Activated naive CD8-positive, alpha-beta T cell (primary cell): ENCODE measurements around the gene DMXL1.
A peak's percentile ranks its signal among the peaks of the same experiment; 100 is the strongest.
"Not testable (repeated sequence)": the region's sequence is repeated elsewhere in the genome, so short reads cannot be mapped to it uniquely, and the experiment has no call there.

Experiments used
- H3K27ac Mint-ChIP-seq: one replicate; pipeline ENCODE4 v1.8.0; 2021; ENCODE audit warnings: mixed read lengths
- H3K27me3 Mint-ChIP-seq: one replicate; pipeline ENCODE4 v1.8.0; 2021; ENCODE audit warnings: mixed read lengths
- H3K36me3 Mint-ChIP-seq: one replicate; pipeline ENCODE4 v1.8.0; 2021; ENCODE audit warnings: mixed read lengths
- H3K4me1 Mint-ChIP-seq: one replicate; pipeline ENCODE4 v1.8.0; 2021; ENCODE audit warnings: low read depth, mixed read lengths
- H3K4me3 Mint-ChIP-seq: one replicate; pipeline ENCODE4 v1.8.0; 2021; ENCODE audit warnings: mild to moderate bottlenecking, mixed read lengths
- H3K9me3 Mint-ChIP-seq: one replicate; pipeline ENCODE4 v1.8.0; 2021; ENCODE audit warnings: low read depth, mixed read lengths

DMXL1 gene

DNA sequence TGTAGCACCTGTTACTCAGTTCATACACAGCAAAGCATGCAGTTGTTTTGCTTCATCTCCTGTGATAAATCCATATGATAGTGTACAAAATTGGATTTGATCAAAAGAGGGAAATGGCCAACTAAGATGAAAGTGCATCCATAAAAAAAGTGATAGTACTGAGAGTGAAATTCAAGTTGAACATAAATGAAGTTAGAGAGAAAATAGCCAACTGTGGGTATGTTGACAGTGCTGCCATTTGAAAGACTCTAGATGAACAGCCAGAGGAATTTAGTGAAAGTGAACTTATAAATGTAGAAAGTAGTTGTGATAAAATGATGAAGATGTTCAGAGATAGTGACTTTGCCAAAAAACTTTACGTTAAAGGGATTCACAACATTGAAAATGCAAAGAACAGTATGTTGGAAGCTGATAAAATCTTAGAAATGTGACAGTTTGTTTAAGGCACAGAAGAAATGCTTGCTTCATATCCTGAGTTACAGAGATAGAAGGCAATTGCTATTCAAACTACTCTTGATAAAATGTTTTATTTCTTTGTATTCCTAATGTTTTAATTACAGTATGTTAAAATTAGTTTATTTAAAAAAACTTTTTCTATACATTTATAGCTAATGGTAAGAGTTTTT is 119.7 kb downstream of the DMXL1 start:
- Mint-ChIP-seq H3K27ac (no peak overlapping the region), H3K4me3 (no peak overlapping the region), H3K36me3 (peaks cover 16% of the 10 kb centered on the region), H3K27me3 (no peaks in the 10 kb centered on the region), H3K9me3 (no peaks in the 10 kb centered on the region), H3K4me1 (peaks cover 20% of the 10 kb centered on the region)

DNA sequence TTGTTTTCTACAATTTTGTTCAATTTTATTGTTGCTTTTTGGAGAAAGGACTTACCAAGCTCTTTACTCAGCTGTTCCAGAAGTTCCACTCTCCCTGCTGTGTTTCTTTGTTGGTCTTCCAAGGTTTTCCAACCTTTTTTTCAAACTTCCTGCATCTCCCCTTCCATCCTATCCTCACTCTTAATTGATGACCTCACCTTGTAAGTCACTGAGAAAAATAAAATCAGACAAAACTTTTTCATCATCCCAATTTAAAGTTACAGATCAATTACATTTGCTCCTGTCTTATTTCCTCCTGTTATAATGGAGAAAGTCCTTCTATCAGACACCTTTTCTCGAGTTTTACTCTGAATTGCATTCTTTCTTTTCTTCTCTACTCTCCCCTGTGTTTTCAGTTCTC is 121.1 kb downstream of the DMXL1 start:
- Mint-ChIP-seq H3K36me3 (peaks cover 20% of the 10 kb centered on the region), H3K27ac (no peak overlapping the region), H3K4me3 (no peak overlapping the region), H3K27me3 (no peaks in the 10 kb centered on the region), H3K9me3 (no peaks in the 10 kb centered on the region), H3K4me1 (peaks cover 17% of the 10 kb centered on the region)

DNA sequence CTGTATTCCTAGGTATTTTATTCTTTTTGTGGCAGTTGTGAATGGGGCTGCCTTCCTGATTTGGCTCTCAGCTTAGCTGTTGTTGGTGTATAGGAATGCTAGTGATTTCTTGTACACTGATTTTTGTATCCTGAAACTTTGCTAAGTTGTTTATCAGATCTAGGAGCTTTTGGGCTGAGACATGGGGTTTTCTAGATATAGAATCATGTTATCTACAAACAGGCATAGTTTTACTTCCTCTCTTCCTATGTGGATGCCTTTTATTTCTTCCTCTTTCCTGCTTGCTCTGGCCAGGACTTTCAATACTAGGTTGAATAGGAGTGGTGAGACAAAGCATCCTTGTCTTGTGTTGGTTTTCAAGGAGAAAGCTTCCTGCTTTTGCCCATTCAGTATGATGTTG is 129.9 kb downstream of the DMXL1 start:
- peaks cover 14% of the 10 kb centered on the region for H3K9me3 Mint-ChIP-seq
- H3K4me1 Mint-ChIP-seq, result peaks cover 11% of the 10 kb centered on the region
- no peak overlapping the region for H3K4me3 Mint-ChIP-seq
- H3K36me3 Mint-ChIP-seq, result peaks cover 43% of the 10 kb centered on the region
- no peaks in the 10 kb centered on the region for H3K27me3 Mint-ChIP-seq
- no peak overlapping the region for H3K27ac Mint-ChIP-seq

DNA sequence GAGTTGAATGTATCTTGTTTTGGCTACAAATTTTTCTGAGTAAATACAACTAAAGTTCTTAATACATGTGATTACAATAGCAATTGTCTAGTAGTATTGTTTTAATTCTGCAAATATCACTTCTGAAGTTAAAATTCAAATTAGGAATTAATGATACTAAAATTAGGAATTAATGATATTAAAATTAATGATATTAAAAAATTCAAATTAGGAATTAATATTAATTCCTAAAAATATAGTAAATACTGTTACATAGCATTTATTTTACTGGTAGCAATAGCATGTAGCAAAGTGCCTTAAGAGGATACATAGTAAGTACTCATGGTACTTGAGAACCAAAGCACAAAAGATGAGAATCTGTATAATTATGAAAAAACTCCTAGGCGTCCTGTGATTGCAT is 136.2 kb downstream of the DMXL1 start:
- no peak overlapping the region for H3K4me3 Mint-ChIP-seq
- no peaks in the 10 kb centered on the region for H3K4me1 Mint-ChIP-seq
- peaks cover 1% of the 10 kb centered on the region for H3K9me3 Mint-ChIP-seq
- H3K36me3 Mint-ChIP-seq, result peaks cover 28% of the 10 kb centered on the region
- H3K27me3 Mint-ChIP-seq, result no peaks in the 10 kb centered on the region
- H3K27ac Mint-ChIP-seq, result no peak overlapping the region

DNA sequence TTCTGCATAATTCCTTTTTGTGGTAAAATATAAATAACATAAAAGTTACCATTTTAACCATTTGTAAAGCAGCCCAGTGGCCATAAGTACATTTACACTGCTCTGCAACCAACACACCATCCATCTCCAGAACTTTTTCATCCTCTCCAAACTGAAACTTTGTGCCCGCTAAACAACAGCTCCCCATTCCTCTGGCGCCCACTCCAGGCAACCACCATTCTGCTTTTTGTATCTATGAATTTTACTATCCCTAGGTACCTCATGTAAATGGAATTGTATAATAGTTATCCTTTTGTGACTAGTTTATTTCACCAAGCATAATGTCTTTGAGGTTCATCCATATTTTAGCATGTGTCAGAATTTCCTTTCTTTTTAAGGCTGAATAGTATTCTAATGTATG is 141.1 kb downstream of the DMXL1 start:
- no peak overlapping the region for H3K27ac Mint-ChIP-seq
- H3K36me3 Mint-ChIP-seq, result peaks cover 37% of the 10 kb centered on the region
- H3K4me3 Mint-ChIP-seq, result no peak overlapping the region
- peaks cover 5% of the 10 kb centered on the region for H3K4me1 Mint-ChIP-seq
- H3K27me3 Mint-ChIP-seq, result no peaks in the 10 kb centered on the region
- H3K9me3 Mint-ChIP-seq, result no peaks in the 10 kb centered on the region

DNA sequence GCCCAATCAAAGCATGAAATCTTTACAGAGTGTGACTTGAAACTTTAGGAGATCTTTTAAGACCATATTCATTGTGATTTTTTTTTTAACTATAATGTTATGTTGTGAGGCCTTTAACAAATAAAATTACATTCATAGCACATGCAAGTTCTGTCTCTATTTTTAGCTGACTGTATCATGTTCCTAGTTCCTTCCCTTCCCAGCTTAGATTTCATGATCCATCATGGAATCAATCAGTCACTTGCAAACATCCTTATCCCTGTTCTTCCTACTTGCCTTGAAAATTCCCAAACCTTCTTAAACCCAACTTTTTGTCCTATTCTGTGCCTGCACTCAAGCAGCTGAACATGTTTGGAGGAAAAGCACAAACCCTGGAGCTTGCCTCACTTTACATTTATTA is 141.8 kb downstream of the DMXL1 start:
- H3K27ac Mint-ChIP-seq, result no peak overlapping the region
- no peaks in the 10 kb centered on the region for H3K27me3 Mint-ChIP-seq
- H3K4me3 Mint-ChIP-seq, result no peak overlapping the region
- peaks cover 6% of the 10 kb centered on the region for H3K4me1 Mint-ChIP-seq
- peaks cover 40% of the 10 kb centered on the region for H3K36me3 Mint-ChIP-seq
- H3K9me3 Mint-ChIP-seq, result no peaks in the 10 kb centered on the region

DNA sequence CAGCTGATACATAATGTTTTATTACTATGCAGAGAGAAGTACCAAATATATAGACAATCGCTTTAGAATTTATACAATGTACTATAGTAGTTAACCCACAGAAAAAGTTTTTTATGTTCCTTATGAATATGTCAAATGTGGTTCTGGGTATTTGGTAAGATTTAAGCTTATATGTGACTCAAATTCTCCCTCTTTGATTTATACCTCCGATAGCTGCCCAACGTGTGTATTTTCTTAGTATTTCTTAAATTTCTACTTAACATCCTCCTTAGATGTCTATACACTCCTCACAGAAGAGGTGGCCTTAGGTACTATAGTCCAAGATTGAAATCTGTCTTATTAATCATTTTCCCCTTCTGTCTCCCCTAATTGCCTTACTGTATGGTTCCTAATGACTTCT is 146.3 kb downstream of the DMXL1 start:
- Mint-ChIP-seq H3K9me3 (no peaks in the 10 kb centered on the region), H3K27ac (no peak overlapping the region), H3K27me3 (no peaks in the 10 kb centered on the region), H3K36me3 (peaks cover 32% of the 10 kb centered on the region), H3K4me3 (no peak overlapping the region), H3K4me1 (peaks cover 6% of the 10 kb centered on the region)

DNA sequence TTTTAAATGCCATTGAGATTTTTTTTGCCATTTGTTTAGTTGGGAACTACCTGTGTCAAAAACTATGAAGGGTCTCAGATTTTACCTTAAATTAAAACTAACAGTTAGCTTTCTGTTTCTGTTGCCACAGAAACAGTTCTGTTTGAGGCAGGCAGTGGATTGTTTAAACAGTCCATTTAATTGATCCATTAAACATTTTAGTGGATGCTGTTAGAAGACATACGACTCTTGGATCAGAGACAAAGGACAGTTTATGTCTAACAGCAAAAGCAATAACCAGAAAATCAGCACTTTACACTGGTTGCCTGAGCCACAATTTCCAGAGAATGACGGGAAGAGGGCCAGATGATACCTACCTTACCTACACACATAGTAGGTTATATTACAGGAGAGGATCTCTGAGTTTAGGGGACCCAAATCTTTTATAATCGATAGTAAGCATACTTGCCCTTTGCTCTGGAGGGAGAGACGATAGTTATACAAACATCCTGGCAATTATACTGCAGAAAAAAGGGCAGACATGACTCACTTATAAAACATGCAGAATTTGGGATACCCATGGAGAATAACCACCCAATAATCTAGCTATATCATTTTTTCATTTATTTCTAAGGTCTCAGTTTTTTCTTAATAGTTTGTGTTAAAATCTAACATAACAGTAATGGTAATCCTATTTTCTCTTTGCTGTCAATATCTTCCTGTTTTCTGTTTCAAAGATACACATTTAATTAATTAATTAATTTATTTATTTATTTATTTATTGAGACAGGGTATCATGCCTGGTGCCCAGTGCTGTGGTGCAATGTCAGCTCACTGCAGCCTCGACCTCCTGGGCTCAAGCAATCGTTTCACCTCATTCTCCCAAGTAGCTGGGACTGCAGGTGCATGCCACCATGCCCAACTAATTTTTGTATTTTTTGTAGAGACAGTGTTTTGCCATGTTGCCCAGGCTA is 148.2 kb downstream of the DMXL1 start:
- H3K36me3 Mint-ChIP-seq, result peaks cover 24% of the 10 kb centered on the region
- H3K27me3 Mint-ChIP-seq, result no peaks in the 10 kb centered on the region
- H3K27ac Mint-ChIP-seq, result no peak overlapping the region
- no peak overlapping the region for H3K4me3 Mint-ChIP-seq
- no peaks in the 10 kb centered on the region for H3K9me3 Mint-ChIP-seq
- peaks cover 4% of the 10 kb centered on the region for H3K4me1 Mint-ChIP-seq

DNA sequence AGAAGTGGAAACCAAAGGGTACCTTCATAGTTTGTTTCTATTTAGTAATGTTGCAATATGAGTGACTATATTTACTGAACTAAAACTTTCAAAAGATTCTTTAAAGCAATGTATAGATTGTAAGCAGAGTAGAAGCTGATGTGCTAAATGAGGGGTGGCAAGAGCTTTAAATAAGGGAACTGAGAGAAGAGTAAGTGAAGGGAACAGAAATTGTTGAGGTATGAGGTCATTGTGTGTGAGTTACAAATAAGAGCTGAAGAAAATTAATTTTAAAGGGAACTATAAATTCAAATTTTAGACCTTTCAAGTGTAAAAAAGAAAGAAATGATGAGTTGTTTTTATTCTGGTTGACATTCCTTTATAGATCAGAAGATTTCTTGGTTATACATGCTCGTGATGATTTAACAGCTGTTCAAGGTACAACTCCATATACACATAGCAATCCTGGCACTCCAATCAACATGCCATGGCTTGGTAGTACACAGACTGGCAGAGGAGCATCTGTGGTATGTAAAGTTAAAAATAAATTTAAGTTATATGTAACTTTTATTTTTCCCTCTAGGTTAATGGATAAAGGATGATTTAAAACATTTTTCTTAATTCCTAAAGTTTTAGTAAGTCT is 149.8 kb downstream of the DMXL1 start:
- Mint-ChIP-seq H3K36me3 (peaks cover 20% of the 10 kb centered on the region), H3K4me3 (no peak overlapping the region), H3K27ac (peak overlapping the region; percentile 28), H3K27me3 (no peaks in the 10 kb centered on the region), H3K4me1 (peaks cover 3% of the 10 kb centered on the region), H3K9me3 (no peaks in the 10 kb centered on the region)

DNA sequence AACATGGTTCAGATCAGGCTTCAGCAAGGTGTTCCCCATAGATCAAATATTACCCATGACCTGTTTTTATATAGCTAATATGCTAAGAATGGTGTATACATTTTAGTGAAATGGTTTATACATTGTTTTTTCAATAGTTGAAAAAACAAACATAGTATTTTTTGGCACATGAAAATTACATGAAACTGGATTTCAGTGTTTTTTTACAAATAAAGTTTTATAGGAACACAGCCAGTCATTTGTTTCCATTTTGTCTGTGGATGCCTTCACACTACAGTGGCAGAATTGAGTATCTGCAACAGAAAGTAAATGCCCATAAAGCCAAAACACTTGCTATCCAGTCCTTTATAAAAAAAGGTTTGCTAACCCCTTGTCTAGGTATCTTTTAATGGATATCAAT is 150.4 kb downstream of the DMXL1 start:
- Mint-ChIP-seq H3K27me3 (no peaks in the 10 kb centered on the region), H3K36me3 (peaks cover 24% of the 10 kb centered on the region), H3K27ac (no peak overlapping the region), H3K4me1 (peaks cover 3% of the 10 kb centered on the region), H3K9me3 (no peaks in the 10 kb centered on the region), H3K4me3 (no peak overlapping the region)

DNA sequence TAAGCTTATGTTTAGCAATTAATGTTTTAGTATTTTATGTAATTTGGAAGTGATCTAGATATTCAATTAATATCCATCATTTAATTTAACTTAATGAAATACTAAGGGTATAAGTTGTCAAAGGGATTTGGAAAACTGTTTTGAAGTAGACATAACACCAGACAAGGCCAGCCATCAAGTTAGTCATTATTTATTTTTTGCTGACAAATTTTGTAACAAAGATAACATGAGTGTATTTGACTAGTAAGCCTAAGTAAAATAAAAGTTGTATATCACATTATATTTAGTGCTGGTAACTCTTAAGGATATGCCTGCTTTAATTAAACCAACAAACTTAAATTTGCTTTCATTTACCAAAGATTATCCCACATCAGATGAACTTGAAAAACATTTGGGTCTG is 159.1 kb downstream of the DMXL1 start:
- no peak overlapping the region for H3K27ac Mint-ChIP-seq
- H3K27me3 Mint-ChIP-seq, result no peaks in the 10 kb centered on the region
- H3K9me3 Mint-ChIP-seq, result no peaks in the 10 kb centered on the region
- H3K4me1 Mint-ChIP-seq, result peaks cover 9% of the 10 kb centered on the region
- no peak overlapping the region for H3K4me3 Mint-ChIP-seq
- peaks cover 16% of the 10 kb centered on the region for H3K36me3 Mint-ChIP-seq

DNA sequence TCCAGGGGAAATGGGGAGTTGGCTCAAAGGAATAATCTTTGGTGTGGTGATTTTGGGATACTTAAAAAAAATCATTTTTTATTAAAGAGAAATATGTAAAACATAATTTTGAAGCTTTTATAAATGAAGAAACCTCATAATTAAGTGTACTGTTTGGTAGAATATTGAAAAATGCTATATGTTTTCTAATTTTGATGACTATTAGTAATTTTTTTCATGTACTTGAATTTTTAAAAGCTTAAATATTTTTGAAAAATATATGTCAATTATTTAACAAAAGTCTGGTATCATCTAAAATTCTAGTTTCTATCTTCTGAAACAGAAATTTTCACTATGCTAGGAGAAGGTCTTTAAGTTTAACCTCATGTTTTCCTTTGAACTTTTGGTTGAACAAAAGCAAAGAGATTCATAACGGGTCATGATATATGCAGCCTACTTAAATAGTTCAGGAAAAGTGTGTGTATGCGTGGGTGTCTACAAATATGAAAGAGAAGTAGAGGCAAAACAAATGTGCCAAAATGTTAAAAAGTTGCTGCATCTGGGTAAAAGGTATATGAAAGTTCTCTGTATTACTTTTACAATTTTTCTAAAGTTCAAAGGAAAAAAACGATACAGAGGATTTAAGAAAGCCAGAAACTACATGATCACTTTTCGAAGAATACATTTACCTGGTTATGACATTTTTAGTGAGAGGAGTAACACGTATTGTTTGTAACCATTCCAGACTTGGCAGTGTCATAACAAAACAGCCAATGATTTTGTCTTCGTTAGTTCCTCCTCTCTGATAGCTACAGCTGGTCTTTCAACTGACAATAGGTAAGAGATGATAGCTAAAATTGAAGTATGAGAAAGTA is 167.6 kb downstream of the DMXL1 start:
- H3K4me3 Mint-ChIP-seq, result peak overlapping the region; percentile 48
- H3K27me3 Mint-ChIP-seq, result no peaks in the 10 kb centered on the region
- H3K4me1 Mint-ChIP-seq, result peaks cover 39% of the 10 kb centered on the region
- H3K27ac Mint-ChIP-seq, result peak overlapping the region; percentile 66
- peaks cover 9% of the 10 kb centered on the region for H3K36me3 Mint-ChIP-seq
- H3K9me3 Mint-ChIP-seq, result no peaks in the 10 kb centered on the region

DNA sequence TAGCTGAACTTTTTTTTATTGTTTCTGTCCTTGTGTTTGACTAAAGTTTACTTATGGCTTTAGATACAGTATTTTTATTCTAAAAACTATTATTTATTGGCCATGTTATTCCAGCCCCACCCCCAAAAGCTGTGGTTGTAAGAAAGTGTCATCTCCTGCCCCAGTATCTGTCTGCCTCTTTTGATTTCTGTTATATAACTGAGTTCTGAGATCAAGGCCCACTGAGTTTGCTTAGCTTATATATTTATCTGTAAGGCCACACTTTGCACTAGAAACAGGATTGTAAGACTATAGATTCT is 168.2 kb downstream of the DMXL1 start:
- Mint-ChIP-seq H3K4me1 (peaks cover 38% of the 10 kb centered on the region), H3K27ac (peak overlapping the region; percentile 66), H3K36me3 (peaks cover 11% of the 10 kb centered on the region), H3K4me3 (peak overlapping the region; percentile 48), H3K27me3 (no peaks in the 10 kb centered on the region), H3K9me3 (no peaks in the 10 kb centered on the region)

DNA sequence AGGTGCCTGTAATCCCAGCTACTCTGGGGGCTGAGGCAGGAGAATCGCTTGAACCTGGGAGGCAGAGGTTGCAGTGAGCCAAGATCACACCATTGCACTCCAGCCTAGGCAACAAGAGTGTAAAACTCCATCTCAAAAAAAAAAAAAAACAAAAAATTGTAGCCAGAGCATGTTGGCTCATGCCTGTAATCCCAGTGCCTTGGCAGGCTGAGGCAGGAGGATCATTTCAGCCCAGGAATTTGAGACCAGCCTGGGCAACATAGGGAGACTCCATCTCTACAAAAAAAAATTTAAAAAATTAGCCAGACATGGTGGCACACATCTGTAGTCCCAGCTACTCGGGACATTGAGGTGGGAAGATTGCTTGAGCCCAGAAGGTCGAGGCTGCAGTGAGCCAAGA is 168.9 kb downstream of the DMXL1 start:
- H3K4me3 Mint-ChIP-seq, H3K9me3 Mint-ChIP-seq, H3K36me3 Mint-ChIP-seq, H3K27me3 Mint-ChIP-seq: not testable (repeated sequence)
- Mint-ChIP-seq H3K4me1 (peaks cover 32% of the 10 kb centered on the region), H3K27ac (peak overlapping the region; percentile 66)

DNA sequence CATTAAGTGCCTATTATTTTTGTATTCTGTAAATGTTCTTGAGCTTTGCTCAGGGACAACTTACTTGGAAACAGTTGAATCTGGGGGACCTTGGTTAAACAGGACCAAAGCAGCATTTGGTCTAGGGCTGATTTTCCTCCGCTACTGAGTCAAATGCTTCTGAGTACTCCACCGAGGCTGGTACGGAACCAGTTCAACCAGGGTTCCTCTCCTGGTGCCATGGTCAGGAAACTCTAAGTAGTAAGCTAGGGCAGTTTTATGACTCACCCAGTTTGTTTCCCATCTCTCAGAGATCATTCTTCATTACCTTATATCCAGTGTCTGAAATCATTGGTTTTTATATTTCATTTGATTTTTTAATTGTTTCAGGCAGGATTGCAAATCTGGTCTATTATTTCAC is 173.0 kb downstream of the DMXL1 start:
- Mint-ChIP-seq H3K4me3 (no peak overlapping the region), H3K36me3 (peaks cover 8% of the 10 kb centered on the region), H3K9me3 (no peaks in the 10 kb centered on the region), H3K4me1 (peaks cover 5% of the 10 kb centered on the region), H3K27ac (no peak overlapping the region), H3K27me3 (no peaks in the 10 kb centered on the region)
